GM18519 (cell line): ENCODE data around the gene SLC16A10.
"Not testable (repeated sequence)": the region's sequence is repeated elsewhere in the genome, so short reads cannot be mapped to it uniquely, and the experiment has no call there.

ENCODE experiments used
- ATAC-seq: cut with Tn5 transposase; IDR thresholded peaks from one replicate; pipeline ENCODE4 v1.9.1; 2021; ENCODE audit warnings: mild to moderate bottlenecking, moderate library complexity; ENCODE audit not compliant: unreplicated experiment, low FRiP score

The SLC16A10 gene, protein sequence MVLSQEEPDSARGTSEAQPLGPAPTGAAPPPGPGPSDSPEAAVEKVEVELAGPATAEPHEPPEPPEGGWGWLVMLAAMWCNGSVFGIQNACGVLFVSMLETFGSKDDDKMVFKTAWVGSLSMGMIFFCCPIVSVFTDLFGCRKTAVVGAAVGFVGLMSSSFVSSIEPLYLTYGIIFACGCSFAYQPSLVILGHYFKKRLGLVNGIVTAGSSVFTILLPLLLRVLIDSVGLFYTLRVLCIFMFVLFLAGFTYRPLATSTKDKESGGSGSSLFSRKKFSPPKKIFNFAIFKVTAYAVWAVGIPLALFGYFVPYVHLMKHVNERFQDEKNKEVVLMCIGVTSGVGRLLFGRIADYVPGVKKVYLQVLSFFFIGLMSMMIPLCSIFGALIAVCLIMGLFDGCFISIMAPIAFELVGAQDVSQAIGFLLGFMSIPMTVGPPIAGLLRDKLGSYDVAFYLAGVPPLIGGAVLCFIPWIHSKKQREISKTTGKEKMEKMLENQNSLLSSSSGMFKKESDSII

DNA sequence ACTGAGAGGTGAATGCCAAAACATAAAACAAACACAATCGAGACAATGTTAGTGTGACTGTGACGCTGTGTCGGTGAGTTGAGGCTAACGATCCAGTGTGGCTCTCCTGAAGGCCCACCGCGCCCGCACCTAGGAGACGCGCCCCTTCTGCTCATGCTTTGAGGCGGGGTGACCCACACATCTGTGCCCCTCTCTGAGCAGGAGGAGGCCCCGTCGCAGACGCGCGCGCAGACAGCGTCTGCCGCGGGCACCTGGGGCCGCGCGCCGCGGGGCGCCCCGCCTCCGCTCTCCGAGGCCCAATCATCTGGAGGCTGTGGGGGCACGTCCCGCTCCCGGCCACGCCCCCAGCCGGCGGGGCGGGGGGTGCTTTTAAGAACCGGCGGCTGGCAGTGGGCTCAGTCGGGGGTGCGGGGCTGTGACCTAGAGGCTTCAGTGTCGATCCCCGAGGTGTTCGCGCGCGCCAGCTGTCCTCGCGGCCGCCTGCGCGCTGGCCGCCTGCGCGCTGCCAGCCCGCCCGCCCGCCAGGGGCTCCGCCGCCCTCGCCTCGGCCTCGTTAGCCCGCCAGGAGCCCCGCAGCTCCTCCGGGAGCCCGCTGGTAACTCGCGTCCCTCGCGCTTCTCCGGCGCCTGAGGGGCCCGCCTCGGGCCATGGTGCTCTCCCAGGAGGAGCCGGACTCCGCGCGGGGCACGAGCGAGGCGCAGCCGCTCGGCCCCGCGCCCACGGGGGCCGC lies at the start of gene SLC16A10:
SLC16A10 (plus strand) TSS at position 398 of the 730 bp plus-strand sequence; CDS start at position 648, 250 bp downstream.
- peak; percentile 73 for ATAC-seq

DNA sequence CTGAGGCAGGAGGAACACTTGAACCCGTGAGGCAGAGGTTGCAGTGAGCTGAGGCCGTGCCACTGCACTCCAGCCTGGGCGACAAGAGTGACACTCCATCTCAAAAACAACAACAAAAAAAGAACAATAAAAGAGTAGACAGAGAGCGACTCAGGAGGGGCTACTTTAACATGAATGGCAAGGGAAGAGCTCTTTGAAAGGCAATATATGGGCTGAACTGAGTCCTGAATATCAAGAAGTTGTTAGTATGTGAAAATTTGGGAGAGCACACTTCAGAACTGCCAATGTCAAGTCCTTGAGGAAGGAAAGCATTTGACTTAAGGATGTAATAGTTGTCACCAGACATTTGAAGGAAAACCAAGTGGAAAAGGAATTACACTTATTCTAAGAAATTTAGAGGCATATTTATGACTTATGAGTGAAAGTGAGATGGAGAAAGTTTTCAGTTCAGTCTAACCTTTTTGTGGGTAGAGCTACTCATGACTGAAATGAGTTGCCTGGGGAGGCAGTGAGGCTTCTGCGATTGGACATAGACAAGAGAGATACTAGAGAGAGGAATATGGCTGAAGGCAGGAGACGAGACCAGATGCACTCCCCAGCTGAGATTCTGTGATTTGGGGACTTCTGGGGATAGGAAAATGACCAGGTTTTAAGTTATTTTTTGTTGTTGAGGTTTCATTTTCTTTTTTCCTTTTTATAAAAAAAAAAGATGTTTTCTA lies 48.6 kb upstream of the SLC16A10 start:
- peak; percentile 54 for ATAC-seq

DNA sequence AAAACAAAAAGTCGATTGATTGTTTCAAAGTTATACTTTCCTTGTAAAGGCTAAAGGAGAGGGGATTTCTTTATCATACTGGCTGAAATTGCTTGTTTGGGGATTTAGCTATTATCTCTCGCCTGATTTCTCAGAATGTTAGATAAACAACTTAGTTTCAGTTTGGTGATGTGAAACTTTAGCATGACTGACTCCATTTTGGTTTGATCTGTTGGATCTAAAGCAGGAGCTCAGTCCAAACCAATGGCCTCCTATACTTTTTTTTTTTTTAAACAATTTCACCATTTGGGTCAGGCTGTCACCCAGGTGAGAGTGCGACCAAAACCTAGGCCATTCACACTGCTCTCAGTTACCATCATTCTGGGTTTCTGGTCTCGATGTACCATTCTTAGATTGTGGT lies 45.4 kb upstream of the SLC16A10 start:
- no peak for ATAC-seq

DNA sequence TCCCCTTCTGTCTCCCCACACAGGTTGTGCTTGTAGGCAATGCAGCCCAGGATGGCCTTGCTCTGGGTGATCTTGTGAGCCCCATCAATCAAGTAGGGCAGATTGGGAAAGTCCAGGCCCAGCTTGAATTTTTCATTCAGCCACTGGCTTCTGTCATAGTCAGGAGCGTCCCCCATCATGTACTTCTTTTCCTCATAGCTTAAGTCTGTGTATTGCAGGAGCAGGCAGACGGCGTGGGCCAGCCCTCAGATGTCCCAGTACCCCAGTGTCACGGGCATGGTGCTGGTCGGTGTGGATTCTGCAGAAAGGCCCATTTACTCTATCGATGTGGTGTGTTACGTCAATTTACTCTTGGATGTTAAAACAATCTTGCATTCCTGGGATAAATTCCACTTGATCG lies 40.1 kb upstream of the SLC16A10 start:
- no peak for ATAC-seq

DNA sequence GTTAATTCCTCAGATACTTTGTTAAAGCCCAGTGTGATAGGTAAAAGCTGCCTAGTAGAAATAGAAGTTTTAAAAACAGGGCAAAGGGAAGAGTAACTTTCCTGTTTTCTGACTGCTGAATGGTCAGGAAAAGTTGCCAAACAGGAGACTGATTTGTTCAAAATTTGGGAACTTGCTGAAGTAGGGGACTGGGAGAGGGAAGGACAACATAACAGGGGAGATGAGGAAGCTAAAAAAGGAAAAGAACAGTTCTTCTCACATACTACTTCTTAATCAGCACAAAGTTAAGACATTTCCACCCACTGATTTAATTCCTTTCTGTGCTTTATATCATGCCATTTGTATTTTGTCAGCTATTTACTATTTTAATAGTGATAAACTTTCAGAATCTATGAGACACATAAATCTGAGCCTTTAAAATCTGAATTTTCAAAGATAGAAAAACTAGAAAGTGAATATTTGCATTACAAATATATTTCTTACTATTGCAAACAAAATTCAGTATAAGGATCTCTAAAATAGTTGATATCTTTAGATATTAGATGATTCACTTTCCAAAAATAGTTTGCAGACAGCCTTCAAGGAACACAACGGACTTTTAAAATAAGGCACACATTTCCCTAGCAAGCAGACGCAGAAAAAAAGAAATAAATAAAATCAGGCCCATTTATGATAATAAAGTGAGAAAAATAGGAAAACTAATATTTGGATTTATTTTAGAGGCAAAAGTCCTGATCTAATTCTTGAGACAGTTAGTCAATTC lies 36.9 kb upstream of the SLC16A10 start:
- no peak for ATAC-seq

DNA sequence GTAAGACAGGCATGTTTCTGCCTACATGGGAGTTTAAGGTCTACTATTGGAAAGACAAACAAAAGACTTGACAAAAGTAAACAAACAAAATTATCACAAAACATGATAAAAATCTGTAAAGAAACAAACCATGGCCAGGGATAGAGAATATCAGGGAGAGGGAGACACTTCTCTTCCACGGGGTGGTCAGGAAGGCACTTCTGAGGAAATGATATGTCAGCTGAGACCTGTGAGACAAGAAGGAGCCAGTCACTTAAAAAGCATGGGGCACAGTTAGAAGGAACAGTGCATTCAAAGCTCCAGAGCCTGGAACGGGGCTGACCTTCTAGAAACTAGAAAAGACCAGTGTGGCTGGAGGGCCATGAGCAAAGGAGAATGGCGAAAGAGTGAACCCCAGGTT lies 35.1 kb upstream of the SLC16A10 start:
- no peak for ATAC-seq

DNA sequence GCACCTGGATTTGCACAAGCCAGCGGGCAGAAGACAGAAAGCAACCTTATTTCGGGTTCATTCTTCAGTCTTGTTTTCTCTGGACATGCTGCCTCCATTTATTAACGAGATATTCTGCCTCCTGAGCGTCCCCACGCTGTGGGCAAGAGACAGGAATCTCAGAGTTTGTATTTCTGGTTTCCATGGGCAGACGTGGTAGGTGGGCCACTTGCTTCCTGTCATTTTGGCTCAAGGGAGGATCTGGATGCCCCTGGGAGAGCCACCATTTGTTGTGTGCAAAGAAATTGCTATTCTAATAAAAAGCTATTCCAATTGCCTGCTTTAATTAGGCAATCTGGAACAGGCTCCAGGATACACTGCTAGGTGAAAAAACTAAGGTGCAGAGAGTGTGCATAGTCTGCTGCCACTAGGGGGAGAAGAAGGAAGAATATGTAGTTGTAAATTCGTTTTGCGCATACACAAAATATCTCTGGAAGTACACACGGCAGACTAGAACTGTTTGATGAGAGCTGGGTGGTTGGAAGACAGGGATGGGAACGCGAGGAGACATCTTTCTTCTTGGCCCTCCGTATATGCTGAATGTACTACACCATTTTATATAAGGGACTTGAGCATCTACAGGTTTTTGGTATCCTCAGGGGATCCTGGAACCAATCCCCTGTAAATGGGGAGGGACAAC lies 30.1 kb upstream of the SLC16A10 start:
- no peak for ATAC-seq

DNA sequence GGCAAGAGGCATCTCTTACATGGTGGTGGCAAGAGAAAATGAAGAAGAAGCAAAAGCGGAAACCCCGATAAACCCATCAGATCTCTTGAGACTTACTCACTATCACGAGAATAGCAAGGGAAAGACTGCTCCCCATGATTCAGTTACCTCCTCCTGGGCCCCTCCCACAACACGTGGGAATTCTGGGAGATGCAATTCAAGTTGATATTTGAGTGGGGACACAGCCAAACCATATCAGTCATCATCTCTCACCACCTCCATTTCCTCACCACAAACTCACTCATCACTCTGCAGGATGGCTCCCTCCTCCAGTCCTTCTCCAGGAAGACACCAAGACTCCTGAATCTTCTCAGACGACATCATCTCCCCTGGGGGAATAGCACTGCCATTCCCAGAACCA lies 25.8 kb upstream of the SLC16A10 start:
- ATAC-seq = no peak

DNA sequence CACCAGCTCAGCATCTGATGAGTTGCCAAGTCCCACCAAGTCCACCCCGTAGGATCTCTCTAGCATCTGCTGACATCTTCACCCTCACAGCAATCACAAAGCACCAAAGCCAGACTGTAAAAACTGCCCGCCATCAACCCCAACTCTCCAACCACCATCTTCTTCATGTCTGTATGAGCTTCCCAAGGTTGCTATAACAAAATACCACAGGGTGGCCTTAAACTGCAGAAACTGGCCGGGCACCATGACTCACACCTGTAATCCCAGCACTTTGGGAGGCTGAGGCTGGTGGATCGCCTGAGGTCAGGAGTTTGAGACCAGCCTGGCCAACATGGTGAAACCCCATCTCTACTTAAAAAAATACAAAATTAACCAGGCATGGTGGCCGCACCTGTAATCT lies 25.3 kb upstream of the SLC16A10 start:
- ATAC-seq = not testable (repeated sequence)

DNA sequence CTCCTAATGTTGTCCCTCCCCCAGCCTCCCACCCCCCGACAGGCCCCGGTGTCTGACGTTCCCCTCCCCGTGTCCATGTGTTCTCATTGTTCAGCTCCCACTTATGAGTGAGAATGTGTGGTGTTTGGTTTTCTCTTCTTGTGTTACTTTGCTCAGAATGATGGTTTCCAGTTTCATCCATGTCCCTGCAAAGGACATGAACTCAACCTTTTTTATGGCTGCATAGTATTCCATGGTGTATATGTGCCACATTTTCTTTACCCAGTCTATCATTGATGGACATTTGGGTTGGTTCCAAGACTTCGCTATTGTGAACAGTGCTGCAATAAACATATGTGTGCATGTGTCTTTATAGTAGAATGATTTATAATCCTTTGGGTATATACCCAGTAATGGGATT lies 24.4 kb upstream of the SLC16A10 start:
- not testable (repeated sequence) for ATAC-seq

DNA sequence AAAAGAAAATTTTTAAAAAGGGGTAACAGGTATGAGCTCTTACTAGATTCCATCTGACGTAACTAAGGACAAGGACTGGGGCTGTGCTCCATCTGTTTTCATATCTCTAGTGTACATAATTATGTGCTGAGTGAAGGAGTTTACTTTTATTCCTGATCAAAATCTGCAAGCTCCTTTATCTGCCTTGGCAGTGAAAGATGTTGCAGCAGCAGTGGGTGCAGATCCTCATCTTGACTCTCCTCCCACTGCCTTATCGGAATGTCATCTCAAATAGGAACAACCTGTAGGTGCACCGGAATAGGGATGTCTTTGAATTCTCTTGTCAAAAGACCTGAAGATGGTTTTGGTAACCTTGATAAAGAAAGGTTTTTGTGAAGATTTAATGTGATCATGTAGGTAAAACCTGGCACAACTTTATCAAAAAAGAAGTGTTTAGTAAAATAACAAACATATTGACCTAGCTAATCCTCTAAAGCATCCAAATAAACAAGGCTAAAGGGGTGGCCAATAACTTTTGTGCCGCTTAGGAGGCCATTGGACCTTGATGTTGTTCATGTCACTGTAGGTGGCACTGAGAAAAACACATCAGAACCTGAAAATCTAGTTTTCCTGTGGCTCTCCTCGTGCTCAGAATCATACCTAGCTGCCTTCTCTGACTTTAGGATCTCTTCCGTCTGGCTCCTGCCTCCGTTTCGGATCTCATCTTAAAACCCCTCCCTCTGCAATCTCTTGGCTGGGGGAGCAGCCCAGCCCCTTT lies 19.0 kb upstream of the SLC16A10 start:
- ATAC-seq = no peak

DNA sequence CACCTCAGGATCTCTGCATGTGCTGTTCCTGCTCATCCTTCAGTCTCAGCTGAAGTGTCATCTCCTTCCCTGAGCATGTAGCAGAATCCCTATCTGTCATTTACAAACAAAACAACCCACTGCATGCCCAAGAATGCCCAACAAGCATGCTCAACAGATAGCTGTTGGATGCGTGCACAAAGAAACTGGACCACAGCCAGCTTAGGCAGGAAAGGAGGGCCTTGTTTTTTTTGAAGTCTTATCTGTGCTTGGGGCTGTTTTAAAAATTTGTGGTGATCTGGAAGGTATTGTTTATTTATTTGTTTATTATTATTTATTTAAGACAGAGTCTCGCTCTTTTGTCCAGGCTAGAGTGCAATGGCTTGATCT lies 18.5 kb upstream of the SLC16A10 start:
- ATAC-seq = no peak

DNA sequence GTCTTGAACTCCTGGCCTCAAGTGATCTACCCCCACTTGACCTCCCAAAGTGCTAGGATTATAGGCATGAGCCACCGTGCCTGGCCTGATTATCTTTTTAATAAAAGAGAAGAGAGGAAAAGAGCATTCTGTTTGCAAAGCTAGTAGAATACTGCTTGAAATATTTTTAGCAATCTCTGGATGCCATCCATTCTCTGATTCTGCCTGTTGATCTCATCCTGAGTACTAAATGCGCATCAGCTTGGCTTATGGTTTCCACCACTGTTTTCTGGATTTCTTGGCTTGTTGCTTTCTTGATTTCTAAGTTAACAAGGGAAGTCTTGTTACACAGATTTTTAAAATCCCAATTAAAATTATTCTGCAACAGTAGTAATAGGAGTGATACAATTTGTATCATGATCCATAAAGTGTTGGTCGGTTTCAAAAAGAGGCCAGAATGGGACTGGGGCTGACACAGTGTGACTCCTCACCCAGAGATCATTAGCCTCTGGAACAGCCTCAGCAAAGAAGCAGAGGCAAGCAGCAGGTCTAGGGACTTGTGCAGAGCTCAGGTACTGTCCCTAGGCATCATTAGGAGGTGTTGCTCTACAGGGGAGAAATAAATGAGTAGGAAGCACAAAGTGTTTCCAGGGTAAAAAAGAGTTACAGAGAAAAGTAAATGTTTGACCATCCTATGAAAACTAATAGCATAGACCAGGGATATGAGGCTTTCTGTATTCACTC lies 17.8 kb upstream of the SLC16A10 start:
- no peak for ATAC-seq

DNA sequence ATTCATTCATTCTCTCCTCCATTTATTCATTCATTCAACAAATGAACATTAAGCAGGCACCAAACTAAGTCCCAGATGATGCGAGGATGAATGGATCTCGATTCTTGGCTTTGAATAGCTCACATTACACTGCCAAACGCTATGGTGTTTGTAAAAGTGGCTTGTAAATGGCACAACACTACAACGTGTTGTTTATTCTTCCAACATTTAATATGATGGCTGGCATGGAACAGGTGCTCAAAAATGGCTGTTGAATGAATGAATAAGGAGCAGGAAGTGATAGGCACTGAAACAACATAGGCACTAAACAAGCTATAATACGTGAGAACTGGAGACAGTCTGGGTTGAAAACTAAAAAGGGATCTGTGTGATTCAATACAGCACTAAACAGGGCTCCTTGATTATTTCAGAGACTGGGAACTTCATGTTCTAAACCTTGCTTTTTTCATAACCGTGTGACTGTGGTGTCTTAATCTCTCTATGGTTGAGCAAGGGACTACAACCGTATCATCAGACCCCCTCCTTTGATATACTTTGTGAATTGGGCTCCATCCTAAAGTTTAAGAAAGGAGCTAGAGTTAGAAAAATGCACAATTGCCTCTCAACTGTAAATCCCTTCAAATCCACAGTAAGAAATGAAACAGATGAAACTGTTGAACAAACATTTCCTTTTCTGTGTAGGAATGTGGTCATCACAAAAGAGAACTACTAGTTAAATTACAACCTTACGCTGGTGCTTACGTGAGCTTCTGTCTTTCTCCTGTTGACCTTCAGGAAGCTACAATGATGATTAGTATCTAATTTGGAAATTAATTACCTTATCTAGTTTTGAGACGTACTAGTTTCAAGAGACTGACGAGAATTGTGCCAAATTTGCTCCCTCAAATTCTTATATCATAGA lies 16.9 kb upstream of the SLC16A10 start:
- no peak for ATAC-seq

DNA sequence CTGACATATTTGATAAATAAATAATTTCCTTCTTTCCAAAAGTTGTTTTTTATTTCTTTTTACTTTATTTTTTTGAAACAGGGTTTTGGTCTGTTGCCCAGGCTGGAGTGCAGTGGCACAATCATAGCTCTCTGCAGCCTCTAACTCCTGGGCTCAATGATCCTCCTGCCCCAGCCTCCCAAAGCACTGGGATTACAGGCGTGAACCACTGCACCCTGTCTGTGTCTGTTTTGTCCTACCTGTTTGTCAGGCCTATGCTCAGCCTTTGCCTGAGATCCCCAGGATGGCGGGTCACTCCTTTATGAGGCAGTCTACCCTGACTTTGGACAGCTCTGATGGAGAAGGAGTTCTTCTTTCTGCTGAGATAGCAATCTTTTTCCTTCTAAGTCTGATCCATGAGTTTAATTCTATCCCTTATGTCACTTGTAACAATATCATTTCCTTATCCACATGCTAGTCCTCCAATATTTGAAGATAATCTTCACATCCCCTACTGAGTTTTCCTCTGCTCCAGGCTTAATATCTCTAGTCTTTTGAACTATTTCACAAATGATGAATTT lies 14.4 kb upstream of the SLC16A10 start:
- no peak for ATAC-seq

DNA sequence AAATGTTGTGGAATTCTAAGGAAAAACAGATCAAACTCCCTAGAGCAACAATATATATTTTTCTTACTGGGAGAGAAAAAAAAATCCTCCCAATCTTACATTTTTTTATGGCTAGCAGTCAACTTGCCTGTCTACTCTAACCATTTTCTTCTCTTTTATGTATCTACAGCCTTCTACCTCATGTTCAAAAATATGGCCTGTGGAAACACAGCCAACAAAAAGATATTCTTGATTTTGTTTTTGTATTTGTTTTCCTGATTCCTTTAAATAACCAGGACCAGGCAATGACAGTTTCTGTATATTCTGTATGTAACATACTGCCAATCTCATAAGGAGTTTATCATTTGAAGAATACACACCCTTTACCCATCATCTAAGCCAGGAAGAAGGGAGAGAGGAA lies 13.0 kb upstream of the SLC16A10 start:
- no peak for ATAC-seq

DNA sequence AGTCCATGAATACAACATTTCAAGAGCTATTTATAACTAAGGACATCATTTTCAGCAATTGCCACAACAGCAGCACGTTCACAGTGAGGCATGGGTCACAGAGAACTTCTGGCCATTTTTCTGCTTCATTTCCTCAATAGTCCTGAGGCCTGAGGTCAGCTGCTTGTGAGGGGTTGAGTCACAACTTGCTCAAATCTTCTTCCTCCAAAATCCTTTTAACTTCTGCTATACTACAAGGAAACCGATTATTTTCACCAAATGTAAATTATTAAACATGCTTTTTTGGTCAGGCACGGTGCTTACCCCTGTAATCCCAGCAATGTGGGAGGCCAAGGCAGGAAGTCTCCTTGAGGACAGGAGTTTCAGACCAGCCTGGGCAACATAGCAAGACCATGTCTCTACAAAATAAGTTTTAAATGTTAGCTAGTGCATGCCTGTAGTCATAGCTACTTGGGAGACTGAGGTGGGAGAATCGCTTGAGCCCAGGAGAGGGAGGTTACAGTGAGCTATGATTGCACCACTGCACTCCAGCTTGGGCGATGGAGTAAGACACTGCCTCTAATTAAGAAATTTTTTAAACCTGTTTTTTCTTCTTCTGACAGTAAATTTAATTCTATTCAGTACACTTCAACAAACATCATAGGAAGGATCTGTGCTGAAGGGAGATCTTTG lies 11.1 kb upstream of the SLC16A10 start:
- ATAC-seq = no peak
